Suprapubic skin (tissue), 4 donors: Measurements from ENCODE around the gene CNP. TPM values are rescaled to one million over a fixed set of nuclear protein-coding genes. Genes with fewer than 3 reads are reported as not detected.

ENCODE experiments used
- DNase-seq, 2 donors: peaks; one replicate each; pipeline ENCODE4 v3.0.0-alpha.2; 2019; ENCODE audit warnings: low spot score in 2 of 2
- H3K27ac ChIP-seq: fragments of 200-600 bp; sonication (generic); one replicate; pipeline ENCODE4 v1.5.1; 2019
- H3K27me3 ChIP-seq: fragments of 200-600 bp; sonication (generic); one replicate; pipeline ENCODE4 v1.5.1; 2019
- H3K36me3 ChIP-seq: fragments of 200-600 bp; sonication (generic); one replicate; pipeline ENCODE4 v1.5.1; 2019
- H3K4me1 ChIP-seq: fragments of 200-600 bp; sonication (generic); one replicate; pipeline ENCODE4 v1.5.1; 2019
- H3K4me3 ChIP-seq: fragments of 200-600 bp; sonication (generic); one replicate; pipeline ENCODE4 v1.5.1; 2019; ENCODE audit warnings: mild to moderate bottlenecking
- H3K9me3 ChIP-seq: fragments of 200-600 bp; sonication (generic); one replicate; pipeline ENCODE4 v1.5.1; 2019
- CTCF ChIP-seq, 2 donors: fragments of 200-600 bp in 1 of 2; fragments of 450-650 bp in 1 of 2; sonication (generic) in 1 of 2; IDR thresholded peaks; one replicate each; pipeline ENCODE4 v1.5.1; 2016 to 2019; ENCODE audit warnings: antibody characterized with exemption in 2 of 2, mild to moderate bottlenecking in 1 of 2, moderate library complexity in 1 of 2
- EP300 ChIP-seq: sonication (generic); formaldehyde crosslinking; IDR thresholded peaks from one replicate; pipeline ENCODE4 v1.6.1; 2017; ENCODE audit warnings: antibody characterized with exemption
- POLR2A ChIP-seq, 2 donors: fragments of 450-650 bp; IDR thresholded peaks; one replicate each; pipeline ENCODE4 v1.6.1; 2017; ENCODE audit warnings: antibody characterized with exemption in 2 of 2, mild to moderate bottlenecking in 2 of 2, moderate library complexity in 2 of 2
- POLR2AphosphoS5 ChIP-seq, 3 donors: sonication (generic); formaldehyde crosslinking; IDR thresholded peaks; one replicate each; pipeline ENCODE4 v1.6.1; 2017; ENCODE audit warnings: antibody characterized with exemption in 3 of 3
- WGBS: methylation state at CpG from one replicate; pipeline ENCODE4 v1.1.5; 2018; 5-methylcytosine and 5-hydroxymethylcytosine counted together
- total RNA-seq, 4 donors: library from RNA; depleted of rRNA; stranded (reverse); fragments of >200 nt; gene quantifications; one replicate each; pipeline ENCODE4 v1.1.0, GENCODE V29; 2016

The CNP gene
- total RNA-seq = 10 to 100 TPM; 44.3 to 55.1 (median 47.3) TPM

GRCh38 chr17:41966463-41967140, at the start of gene CNP:
Gene CNP, plus strand, starts transcription at chr17:41966795. Its CDS starts 90 bp downstream, at chr17:41966885.
- Histone ChIP-seq H3K36me3 (peaks cover 21% of the 10 kb centered on the region), H3K9me3 (no peaks in the 10 kb centered on the region), H3K27ac (peak within 1 kb of the TSS; percentile 89), H3K4me1 (peaks cover 57% of the 10 kb centered on the region), H3K27me3 (no peaks in the 10 kb centered on the region), H3K4me3 (peak within 1 kb of the TSS; percentile 93)
- WGBS = 2% methylated on average over 20 of the region's 71 CpGs
- peak; percentile 92 to 95 for DNase-seq
- TF ChIP-seq EP300 (no peak), CTCF (IDR thresholded peaks at IDR 0.05) (no peak), POLR2AphosphoS5 (IDR thresholded peaks at IDR 0.05) (peak in 1 of 3 donors; percentile 55), POLR2A (IDR thresholded peaks at IDR 0.05) (peak in 1 of 2 donors; percentile 76)

DNA sequence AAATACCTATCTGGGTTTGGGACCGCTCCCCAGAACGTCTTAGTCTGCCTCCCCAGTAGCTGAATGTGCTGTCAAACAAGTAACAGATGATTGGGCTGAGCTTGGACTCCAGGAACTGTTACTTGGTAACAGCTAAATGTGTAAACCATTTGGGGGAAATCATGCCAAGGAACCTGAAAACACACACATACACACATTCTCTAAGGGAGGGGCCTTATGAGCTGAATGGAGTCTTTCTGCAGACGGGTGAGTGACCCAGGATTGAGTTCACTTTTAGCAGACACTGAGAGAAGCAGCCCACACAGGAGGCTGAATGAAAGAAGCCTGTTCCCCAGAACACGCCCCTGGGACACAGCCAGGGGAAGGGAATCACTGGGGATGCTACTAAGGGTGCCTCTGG, 49.4 kb upstream of the CNP start:
- peak overlapping the region; percentile 84 for H3K27ac ChIP-seq
- H3K4me1 ChIP-seq = peaks cover 46% of the 10 kb centered on the region
- no peak for DNase-seq
- H3K9me3 ChIP-seq = no peaks in the 10 kb centered on the region
- peak overlapping the region; percentile 70 for H3K4me3 ChIP-seq
- H3K36me3 ChIP-seq = peaks cover 15% of the 10 kb centered on the region
- 24% methylated on average over 4 of the region's 4 CpGs for WGBS
- H3K27me3 ChIP-seq = no peaks in the 10 kb centered on the region
- no peak for TF ChIP-seq CTCF (IDR thresholded peaks at IDR 0.05)
- TF ChIP-seq POLR2A (IDR thresholded peaks at IDR 0.05) = no peak
- TF ChIP-seq POLR2AphosphoS5 (IDR thresholded peaks at IDR 0.05) = peak in 1 of 3 donors; percentile 9
- TF ChIP-seq EP300 = no peak

GRCh38 chr17:41917679-41918313, 48.8 kb upstream of the CNP start:
- Histone ChIP-seq H3K4me3 (peak overlapping the region; percentile 70), H3K9me3 (no peaks in the 10 kb centered on the region), H3K27me3 (no peaks in the 10 kb centered on the region), H3K27ac (peak overlapping the region; percentile 84), H3K36me3 (peaks cover 9% of the 10 kb centered on the region), H3K4me1 (peaks cover 46% of the 10 kb centered on the region)
- 4% methylated on average over 20 of the region's 26 CpGs for WGBS
- peak; percentile 81 to 84 for DNase-seq
- TF ChIP-seq POLR2AphosphoS5 (IDR thresholded peaks at IDR 0.05) (no peak), EP300 (no peak), CTCF (IDR thresholded peaks at IDR 0.05) (no peak), POLR2A (IDR thresholded peaks at IDR 0.05) (no peak)

- H3K9me3 ChIP-seq = no peaks in the 10 kb centered on the region
- H3K27ac ChIP-seq = peak within 1 kb of the TSS; percentile 84
- H3K36me3 ChIP-seq = peaks cover 2% of the 10 kb centered on the region
- no peaks in the 10 kb centered on the region for H3K27me3 ChIP-seq
- H3K4me1 ChIP-seq = peaks cover 46% of the 10 kb centered on the region
- peak; percentile 97 to 98 for DNase-seq
- peak within 1 kb of the TSS; percentile 70 for H3K4me3 ChIP-seq
- TF ChIP-seq EP300 (no peak), POLR2AphosphoS5 (IDR thresholded peaks at IDR 0.05) (peak in 2 of 3 donors; percentile 32 to 35), POLR2A (IDR thresholded peaks at IDR 0.05) (peak in 1 of 2 donors; percentile 53), CTCF (IDR thresholded peaks at IDR 0.05) (no peak)
- under 1% methylated on average over 17 of the region's 80 CpGs for WGBS
These were observed 48.1 kb upstream of the CNP start, which contains the start of gene ACLY for GRCh38 chr17:41918314-41919164. Gene ACLY, minus strand, starts transcription at chr17:41918951. Its CDS starts 5,078 bp downstream, at chr17:41913873.
